Nephron progenitor cell (in vitro differentiated cells): ENCODE data around the gene TSPAN5.
A peak's percentile ranks its signal among the peaks of the same experiment; 100 is the strongest.

Source experiments
- DNase-seq: peaks from one replicate; pipeline ENCODE4 v3.0.0; 2021
- H3K27ac Mint-ChIP-seq: 2 replicates; pipeline ENCODE4 v1.8.0; 2021; ENCODE audit warnings: mild to moderate bottlenecking, moderate library complexity, mixed read lengths
- H3K27me3 Mint-ChIP-seq: 2 replicates; pipeline ENCODE4 v1.8.0; 2021; ENCODE audit warnings: mild to moderate bottlenecking, low read depth, mixed read lengths; ENCODE audit not compliant: poor library complexity
- H3K36me3 Mint-ChIP-seq: 2 replicates; pipeline ENCODE4 v1.8.0; 2021; ENCODE audit warnings: low read depth, mixed read lengths
- H3K4me1 Mint-ChIP-seq: 2 replicates; pipeline ENCODE4 v1.8.0; 2021; ENCODE audit warnings: mixed read lengths
- H3K4me3 Mint-ChIP-seq: 2 replicates; pipeline ENCODE4 v1.8.0; 2021; ENCODE audit warnings: mild to moderate bottlenecking, moderate library complexity, mixed read lengths
- H3K9me3 Mint-ChIP-seq: 2 replicates; pipeline ENCODE4 v1.8.0; 2021; ENCODE audit warnings: mild to moderate bottlenecking, moderate library complexity, mixed read lengths
- TF ChIP-seq, protein P1 (sequence below): fragments of 200-600 bp; sonication (generic); IDR thresholded peaks from 2 replicates; pipeline ENCODE4 v1.5.0; 2021; ENCODE audit warnings: antibody characterized with exemption

Gene TSPAN5

GRCh38 chr4:98568941-98569663, 89.3 kb downstream of the TSPAN5 start:
- H3K27me3 Mint-ChIP-seq = no peaks in the 10 kb centered on the region
- no peak for DNase-seq
- no peaks in the 10 kb centered on the region for H3K9me3 Mint-ChIP-seq
- H3K4me1 Mint-ChIP-seq = peaks cover 80% of the 10 kb centered on the region
- H3K27ac Mint-ChIP-seq = peak overlapping the region; percentile 12
- peaks cover 10% of the 10 kb centered on the region for H3K36me3 Mint-ChIP-seq
- TF ChIP-seq, protein P1, sequence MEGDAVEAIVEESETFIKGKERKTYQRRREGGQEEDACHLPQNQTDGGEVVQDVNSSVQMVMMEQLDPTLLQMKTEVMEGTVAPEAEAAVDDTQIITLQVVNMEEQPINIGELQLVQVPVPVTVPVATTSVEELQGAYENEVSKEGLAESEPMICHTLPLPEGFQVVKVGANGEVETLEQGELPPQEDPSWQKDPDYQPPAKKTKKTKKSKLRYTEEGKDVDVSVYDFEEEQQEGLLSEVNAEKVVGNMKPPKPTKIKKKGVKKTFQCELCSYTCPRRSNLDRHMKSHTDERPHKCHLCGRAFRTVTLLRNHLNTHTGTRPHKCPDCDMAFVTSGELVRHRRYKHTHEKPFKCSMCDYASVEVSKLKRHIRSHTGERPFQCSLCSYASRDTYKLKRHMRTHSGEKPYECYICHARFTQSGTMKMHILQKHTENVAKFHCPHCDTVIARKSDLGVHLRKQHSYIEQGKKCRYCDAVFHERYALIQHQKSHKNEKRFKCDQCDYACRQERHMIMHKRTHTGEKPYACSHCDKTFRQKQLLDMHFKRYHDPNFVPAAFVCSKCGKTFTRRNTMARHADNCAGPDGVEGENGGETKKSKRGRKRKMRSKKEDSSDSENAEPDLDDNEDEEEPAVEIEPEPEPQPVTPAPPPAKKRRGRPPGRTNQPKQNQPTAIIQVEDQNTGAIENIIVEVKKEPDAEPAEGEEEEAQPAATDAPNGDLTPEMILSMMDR = no peak
- H3K4me3 Mint-ChIP-seq = no peak overlapping the region

- no peaks in the 10 kb centered on the region for H3K9me3 Mint-ChIP-seq
- no peaks in the 10 kb centered on the region for H3K27me3 Mint-ChIP-seq
- peak overlapping the region; percentile 38 for H3K27ac Mint-ChIP-seq
- H3K4me1 Mint-ChIP-seq = peaks cover 80% of the 10 kb centered on the region
- no peak for DNase-seq
- no peak overlapping the region for H3K4me3 Mint-ChIP-seq
- TF ChIP-seq, protein P1 = no peak
- peaks cover 10% of the 10 kb centered on the region for H3K36me3 Mint-ChIP-seq
These were observed 90.8 kb downstream of the TSPAN5 start for GRCh38 chr4:98567611-98568010.

DNA sequence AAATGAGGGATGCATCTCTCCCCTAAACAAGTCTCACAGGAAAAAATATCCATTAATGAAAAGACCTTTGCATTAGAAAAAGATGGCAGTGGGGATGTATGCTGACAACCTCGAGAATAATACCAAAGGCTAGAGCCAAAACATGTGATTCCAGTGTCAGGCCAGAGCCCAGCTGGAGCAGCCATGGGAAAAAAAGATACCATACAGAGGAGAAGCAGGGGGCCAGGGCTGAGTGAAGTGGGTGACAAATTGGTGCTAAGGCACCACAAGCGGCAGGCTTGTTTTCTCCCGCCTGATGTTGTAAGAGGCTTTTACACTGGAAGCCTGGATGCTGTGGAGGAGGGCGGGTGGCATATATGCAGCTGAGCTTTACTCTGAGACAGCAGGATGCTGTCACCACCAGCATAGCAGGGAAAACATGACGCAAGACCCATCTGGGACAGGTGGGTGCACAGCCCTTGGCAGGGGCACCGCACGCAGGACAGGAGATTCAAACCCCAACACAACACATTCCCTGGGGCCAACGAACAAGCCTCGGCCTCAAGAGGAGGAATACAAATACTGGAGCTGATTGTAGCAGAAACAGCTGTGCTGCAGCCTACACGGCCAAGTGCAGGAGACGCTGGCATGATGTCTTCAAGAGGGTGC, 91.9 kb downstream of the TSPAN5 start:
- H3K4me1 Mint-ChIP-seq = peaks cover 74% of the 10 kb centered on the region
- peak overlapping the region; percentile 90 for H3K27ac Mint-ChIP-seq
- no peaks in the 10 kb centered on the region for H3K27me3 Mint-ChIP-seq
- peak overlapping the region; percentile 45 for H3K4me3 Mint-ChIP-seq
- peaks cover 3% of the 10 kb centered on the region for H3K9me3 Mint-ChIP-seq
- peaks cover 10% of the 10 kb centered on the region for H3K36me3 Mint-ChIP-seq
- TF ChIP-seq, protein P1 = no peak
- DNase-seq = no peak

DNA sequence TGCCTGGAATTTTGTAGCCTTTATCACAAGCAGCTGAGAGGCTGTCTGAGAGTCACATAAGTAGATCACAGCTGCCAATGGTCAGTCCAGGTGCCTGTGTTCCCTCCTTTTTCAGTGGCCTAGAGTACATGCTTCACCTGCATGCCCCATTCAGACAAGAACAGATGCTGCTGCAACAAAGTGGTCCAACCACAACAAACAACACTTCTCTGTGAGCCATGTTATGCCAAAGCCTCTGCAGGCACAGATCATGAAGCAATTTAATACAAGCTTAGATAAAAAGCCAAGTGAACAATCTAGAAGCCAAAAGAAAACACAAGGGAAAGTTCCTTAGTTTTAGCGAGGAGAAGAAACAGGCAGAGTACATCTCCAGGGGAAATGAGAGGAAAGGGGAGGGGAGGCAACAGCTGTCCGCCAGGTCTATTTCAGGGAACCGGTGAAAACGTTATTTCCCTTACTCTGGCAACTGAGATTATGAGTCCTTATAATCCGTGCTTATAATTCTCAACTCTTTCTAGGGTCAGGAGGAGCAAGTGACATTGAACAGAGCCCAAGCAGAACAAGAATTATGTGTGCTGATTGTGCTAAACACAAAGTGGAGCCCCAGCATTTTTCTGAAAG, 92.6 kb downstream of the TSPAN5 start:
- Mint-ChIP-seq H3K4me1 (peaks cover 73% of the 10 kb centered on the region), H3K9me3 (peaks cover 6% of the 10 kb centered on the region), H3K27ac (peak overlapping the region; percentile 88), H3K36me3 (peaks cover 15% of the 10 kb centered on the region), H3K27me3 (no peaks in the 10 kb centered on the region), H3K4me3 (peak overlapping the region; percentile 44)
- TF ChIP-seq, protein P1 = no peak
- no peak for DNase-seq

DNA sequence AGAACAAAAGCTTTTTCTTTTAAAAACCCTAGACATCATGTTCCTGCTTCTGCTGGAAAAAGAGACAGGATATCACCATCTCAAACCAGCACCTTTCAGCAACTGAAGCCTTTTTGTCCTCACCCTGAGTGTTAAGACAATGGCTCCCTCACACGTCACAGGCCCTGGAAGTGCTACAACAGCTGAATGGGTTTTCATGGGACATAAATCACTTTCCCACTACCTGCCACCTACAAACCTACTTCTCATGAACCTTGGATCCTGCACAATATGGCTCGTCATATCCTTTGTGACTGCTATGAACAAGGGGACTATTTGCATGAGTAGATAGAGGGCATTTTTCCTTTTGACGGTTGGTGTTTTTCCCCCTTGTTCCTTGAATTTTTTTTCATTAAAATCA, 93.6 kb downstream of the TSPAN5 start:
- Mint-ChIP-seq H3K9me3 (peaks cover 6% of the 10 kb centered on the region), H3K27ac (peak overlapping the region; percentile 47), H3K4me1 (peaks cover 68% of the 10 kb centered on the region), H3K27me3 (no peaks in the 10 kb centered on the region), H3K4me3 (peak overlapping the region; percentile 23), H3K36me3 (peaks cover 19% of the 10 kb centered on the region)
- DNase-seq = peak; percentile 23
- TF ChIP-seq, protein P1 = no peak
